HUES6 (cell line): ENCODE results near the gene PPP6R1.
"Not testable (repeated sequence)": the region's sequence is repeated elsewhere in the genome, so short reads cannot be mapped to it uniquely, and the experiment has no call there.

Experiments
- H3K27ac ChIP-seq: 2 replicates; pipeline ENCODE4 v1.7.0; 2013; ENCODE audit warnings: low read depth, mild to moderate bottlenecking, low read length, inconsistent platforms
- H3K27me3 ChIP-seq: 2 replicates; pipeline ENCODE4 v1.6.1; 2013; ENCODE audit warnings: low read length; ENCODE audit not compliant: control insufficient read depth, insufficient read depth
- H3K36me3 ChIP-seq: 2 replicates; pipeline ENCODE4 v1.6.1; 2013; ENCODE audit warnings: low read length; ENCODE audit not compliant: control insufficient read depth, insufficient read depth
- H3K4me1 ChIP-seq: 2 replicates; pipeline ENCODE4 v1.6.1; 2013; ENCODE audit warnings: low read length; ENCODE audit not compliant: control insufficient read depth, insufficient read depth
- H3K4me3 ChIP-seq: 2 replicates; pipeline ENCODE4 v1.5.1; 2013; ENCODE audit warnings: low read depth, low read length
- H3K9ac ChIP-seq: one replicate; pipeline ENCODE4 v1.6.1; 2013; ENCODE audit warnings: mild to moderate bottlenecking, low read length
- H3K9me3 ChIP-seq: 2 replicates; pipeline ENCODE4 v1.6.1; 2013; ENCODE audit warnings: low read depth, low read length; ENCODE audit not compliant: control insufficient read depth, insufficient read depth

The PPP6R1 gene

GRCh38 chr19:55226788-55227187, 32.0 kb downstream of the PPP6R1 start:
- H3K27me3 ChIP-seq: no peaks in the 10 kb centered on the region
- H3K9ac ChIP-seq: no peak overlapping the region
- H3K36me3 ChIP-seq: peaks cover 51% of the 10 kb centered on the region
- H3K4me1 ChIP-seq: no peaks in the 10 kb centered on the region
- H3K9me3 ChIP-seq: no peaks in the 10 kb centered on the region
- H3K27ac ChIP-seq: no peak overlapping the region
- H3K4me3 ChIP-seq: no peak overlapping the region

DNA sequence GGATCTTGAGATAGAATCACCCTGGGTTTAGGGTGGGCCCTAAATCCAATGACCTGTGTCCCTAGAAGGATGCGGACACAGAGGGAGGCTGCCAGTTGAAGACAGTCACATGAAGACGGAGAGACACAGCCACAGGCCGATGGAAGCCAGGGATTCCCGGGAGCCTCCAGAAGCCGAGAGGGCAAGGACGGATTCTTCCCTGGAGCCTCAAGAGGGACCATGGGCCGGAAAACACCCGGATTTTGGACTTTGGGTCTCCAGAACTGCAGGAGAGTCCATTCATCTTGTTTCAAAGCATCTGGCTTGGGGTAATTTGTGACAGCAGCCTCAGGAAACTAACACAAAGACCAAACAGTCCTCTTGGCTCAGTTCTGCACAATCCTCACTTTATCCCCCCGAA, 32.5 kb downstream of the PPP6R1 start:
- Histone ChIP-seq H3K4me3 (no peak overlapping the region), H3K9ac (no peak overlapping the region), H3K9me3 (no peaks in the 10 kb centered on the region), H3K27me3 (no peaks in the 10 kb centered on the region), H3K4me1 (no peaks in the 10 kb centered on the region), H3K27ac (no peak overlapping the region), H3K36me3 (peaks cover 46% of the 10 kb centered on the region)

DNA sequence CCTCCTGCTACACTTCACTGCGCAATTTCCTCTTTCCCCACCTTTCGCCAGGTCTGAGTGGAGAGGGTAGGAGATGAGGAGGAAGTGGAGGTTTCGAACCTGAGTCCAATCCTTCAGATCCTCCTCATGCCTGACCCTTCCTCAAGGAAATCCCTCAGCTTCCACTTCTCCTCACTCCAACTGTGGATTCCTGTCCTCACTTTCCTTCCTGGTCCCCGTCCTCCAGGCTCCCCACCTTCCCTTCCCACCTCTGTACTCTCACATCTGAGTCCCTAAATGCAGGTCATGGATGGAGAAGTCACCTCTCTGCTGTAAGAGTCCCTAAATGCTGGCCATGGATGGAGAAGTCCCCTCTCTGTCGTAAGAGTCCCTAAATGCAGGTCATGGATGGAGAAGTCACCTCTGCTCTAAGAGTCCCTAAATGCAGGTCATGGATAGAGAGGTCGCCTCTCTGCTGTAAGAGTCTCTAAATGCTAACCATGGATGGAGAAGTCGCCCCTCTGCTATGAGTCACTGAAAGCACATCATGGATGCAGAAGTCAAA, 33.3 kb downstream of the PPP6R1 start:
- Histone ChIP-seq H3K27ac (no peak overlapping the region), H3K4me1 (no peaks in the 10 kb centered on the region), H3K27me3 (no peaks in the 10 kb centered on the region), H3K4me3 (no peak overlapping the region), H3K9me3 (peaks cover under 1% of the 10 kb centered on the region), H3K36me3 (peaks cover 40% of the 10 kb centered on the region), H3K9ac (no peak overlapping the region)

- H3K27ac ChIP-seq, H3K4me3 ChIP-seq, H3K27me3 ChIP-seq, H3K4me1 ChIP-seq, H3K9me3 ChIP-seq, H3K9ac ChIP-seq: not testable (repeated sequence)
- H3K36me3 ChIP-seq: peaks cover 35% of the 10 kb centered on the region
Measured at GRCh38 chr19:55224679-55225414, 34.0 kb downstream of the PPP6R1 start.

DNA sequence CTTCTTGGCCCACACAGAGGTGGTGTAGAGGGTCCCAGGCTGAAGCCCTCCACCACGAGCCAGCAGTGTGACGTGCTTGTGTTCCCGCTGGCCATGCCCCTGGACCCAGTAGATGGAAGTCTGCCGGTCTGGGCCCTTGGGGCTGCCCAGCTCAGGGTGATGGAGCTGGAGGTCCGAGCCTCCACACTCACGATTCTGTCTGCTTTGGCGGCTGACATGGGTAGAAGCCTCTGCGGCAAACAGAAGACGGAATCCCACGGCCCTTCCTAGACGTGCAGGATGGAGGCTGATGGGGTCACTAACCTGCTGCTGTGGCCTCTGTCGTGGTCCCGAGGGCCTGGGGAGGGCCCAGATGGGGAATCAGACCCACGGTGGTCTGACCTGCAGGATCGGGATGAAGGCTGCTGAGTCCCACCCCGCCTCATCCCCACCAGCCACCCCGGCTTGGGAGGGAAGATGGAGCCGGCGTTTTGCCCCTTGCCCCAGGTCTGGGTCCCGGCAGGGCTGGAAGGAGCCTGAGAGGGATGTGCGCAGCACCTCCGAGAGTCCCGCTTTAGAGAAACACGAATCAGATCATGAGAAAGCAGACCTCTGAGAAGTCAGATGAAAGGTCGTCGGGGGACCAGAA, 34.7 kb downstream of the PPP6R1 start:
- H3K4me1 ChIP-seq: no peaks in the 10 kb centered on the region
- no peak overlapping the region for H3K27ac ChIP-seq
- H3K9me3 ChIP-seq: peaks cover 7% of the 10 kb centered on the region
- no peak overlapping the region for H3K4me3 ChIP-seq
- H3K27me3 ChIP-seq: no peaks in the 10 kb centered on the region
- H3K9ac ChIP-seq: no peak overlapping the region
- peaks cover 30% of the 10 kb centered on the region for H3K36me3 ChIP-seq

DNA sequence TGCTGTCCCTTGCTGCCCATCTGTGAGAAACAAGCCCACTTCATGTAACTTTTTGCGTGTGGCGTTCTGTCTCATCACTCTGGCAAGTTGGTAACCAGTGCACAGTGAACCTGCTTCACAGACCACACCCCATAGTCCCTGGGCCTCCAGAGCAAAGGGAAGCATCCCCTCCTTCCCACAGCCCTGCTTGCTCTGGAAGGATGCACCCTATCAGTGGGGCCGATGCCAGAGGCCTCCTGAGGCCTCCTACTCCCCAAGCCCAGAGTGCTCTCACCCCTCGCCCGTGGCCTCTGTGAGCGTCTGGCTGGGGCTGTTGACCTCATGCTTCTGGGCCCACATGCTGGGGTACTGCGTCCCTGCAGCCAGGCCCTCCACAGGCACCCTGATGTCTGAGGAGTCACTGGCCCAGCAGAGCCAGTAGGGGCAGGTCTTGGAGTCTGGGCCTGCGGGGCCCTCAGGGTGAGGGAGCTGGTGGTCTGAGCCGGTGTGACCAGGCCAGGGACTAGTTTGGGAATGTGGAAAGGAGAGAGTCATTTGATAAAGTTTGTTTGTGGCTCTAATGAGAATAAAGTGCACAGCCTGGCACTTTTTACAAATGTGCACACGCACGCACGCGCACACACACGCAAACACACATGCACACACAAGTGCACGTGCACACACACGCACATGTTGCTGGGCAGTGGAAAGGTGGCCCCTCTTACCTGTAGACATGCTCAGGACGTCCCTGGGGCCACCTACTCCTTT, 35.4 kb downstream of the PPP6R1 start:
- H3K27me3 ChIP-seq: no peaks in the 10 kb centered on the region
- peaks cover 24% of the 10 kb centered on the region for H3K36me3 ChIP-seq
- H3K27ac ChIP-seq: no peak overlapping the region
- no peak overlapping the region for H3K9ac ChIP-seq
- peaks cover 7% of the 10 kb centered on the region for H3K9me3 ChIP-seq
- no peaks in the 10 kb centered on the region for H3K4me1 ChIP-seq
- no peak overlapping the region for H3K4me3 ChIP-seq

DNA sequence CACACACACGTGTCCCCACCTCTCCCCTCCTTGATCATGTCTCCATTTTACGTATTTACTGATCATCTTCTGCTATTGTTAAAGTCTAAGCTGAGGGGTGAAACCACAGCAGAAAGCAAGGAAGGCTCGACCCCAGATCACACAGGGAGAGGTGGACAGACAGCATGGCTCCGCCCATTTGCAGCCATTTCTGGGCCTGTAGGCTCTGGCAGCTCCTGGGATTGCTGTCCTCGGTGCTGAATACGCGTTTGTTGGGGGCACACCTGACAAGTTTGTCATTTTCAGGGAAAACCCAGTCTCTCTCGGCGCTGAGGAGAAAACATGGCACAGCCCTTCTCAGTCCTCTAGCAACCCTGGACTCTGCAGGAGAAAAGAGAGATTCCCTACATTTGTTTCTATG, 38.3 kb downstream of the PPP6R1 start:
- H3K4me1 ChIP-seq: 0 out of 2 replicates have a peak, but pooled peaks cover 2% of the 10 kb centered on the region

GRCh38 chr19:55216461-55217198, 42.2 kb downstream of the PPP6R1 start:
- peak overlapping the region; percentile 79 for H3K9ac ChIP-seq
- H3K4me1 ChIP-seq: 0 out of 2 replicates have a peak, but pooled peaks cover 2% of the 10 kb centered on the region
- no peaks in the 10 kb centered on the region for H3K36me3 ChIP-seq
- no peaks in the 10 kb centered on the region for H3K27me3 ChIP-seq
- H3K9me3 ChIP-seq: peaks cover 16% of the 10 kb centered on the region
- H3K4me3 ChIP-seq: peak overlapping the region; percentile 82
- H3K27ac ChIP-seq: no peak overlapping the region; the same call in 1 of the 2 replicates

More for the DNA sequence above, 38.3 kb downstream of the PPP6R1 start:
- no peak overlapping the region for H3K27ac ChIP-seq
- H3K9ac ChIP-seq: no peak overlapping the region
- no peak overlapping the region for H3K4me3 ChIP-seq
- no peaks in the 10 kb centered on the region for H3K27me3 ChIP-seq
- H3K36me3 ChIP-seq: peaks cover 4% of the 10 kb centered on the region; the same call in 1 of the 2 replicates
- peaks cover 7% of the 10 kb centered on the region for H3K9me3 ChIP-seq

- Histone ChIP-seq H3K4me3 (no peak overlapping the region), H3K4me1 (0 out of 2 replicates have a peak, but pooled peaks cover 2% of the 10 kb centered on the region), H3K9ac (no peak overlapping the region), H3K36me3 (no peaks in the 10 kb centered on the region), H3K27ac (no peak overlapping the region), H3K9me3 (peaks cover 9% of the 10 kb centered on the region; the same call in 1 of the 2 replicates), H3K27me3 (no peaks in the 10 kb centered on the region)
Measured at GRCh38 chr19:55213547-55213946, 45.3 kb downstream of the PPP6R1 start.

DNA sequence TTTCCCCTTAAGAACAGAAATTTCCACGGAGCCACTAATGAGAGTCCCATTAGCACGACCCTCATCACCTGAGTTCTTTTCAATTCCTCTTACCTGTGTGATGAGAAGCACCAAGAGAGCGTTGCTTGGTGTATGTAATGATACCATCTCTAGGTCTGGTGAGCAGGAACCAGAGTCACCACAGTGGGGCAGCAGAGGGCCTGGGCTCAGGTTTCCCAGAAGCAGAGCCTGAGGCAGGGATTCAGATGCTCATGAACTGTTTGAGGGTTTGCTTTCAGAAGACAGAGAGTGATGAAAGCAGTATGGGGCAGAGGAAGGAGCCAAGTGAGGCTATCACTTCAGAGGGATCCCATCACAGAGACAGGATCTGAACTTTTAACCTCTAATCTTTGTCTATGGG, 46.4 kb downstream of the PPP6R1 start:
- Histone ChIP-seq H3K9ac (no peak overlapping the region), H3K36me3 (no peaks in the 10 kb centered on the region), H3K27ac (no peak overlapping the region), H3K27me3 (no peaks in the 10 kb centered on the region), H3K4me1 (0 out of 2 replicates have a peak, but pooled peaks cover 2% of the 10 kb centered on the region), H3K9me3 (peaks cover 9% of the 10 kb centered on the region; the same call in 1 of the 2 replicates), H3K4me3 (no peak overlapping the region)
